Neural crest cell (in vitro differentiated cells): ENCODE data around the gene NHSL2. TPM values are rescaled to one million over a fixed set of nuclear protein-coding genes. Genes with fewer than 3 reads are reported as not detected.

Experiments used
- DNase-seq: peaks from one replicate; pipeline ENCODE4 v3.0.0; 2021; ENCODE audit warnings: low read depth, mixed read lengths, low spot score
- H3K27ac Mint-ChIP-seq: one replicate; pipeline ENCODE4 v1.8.0; 2021; ENCODE audit warnings: mild to moderate bottlenecking, mixed read lengths; ENCODE audit not compliant: unreplicated experiment
- H3K27me3 Mint-ChIP-seq: 2 replicates; pipeline ENCODE4 v1.8.0; 2021; ENCODE audit warnings: low read depth, mild to moderate bottlenecking, mixed read lengths
- H3K36me3 Mint-ChIP-seq: 2 replicates; pipeline ENCODE4 v1.8.0; 2021; ENCODE audit warnings: low read depth, mild to moderate bottlenecking, mixed read lengths
- H3K4me1 Mint-ChIP-seq: 2 replicates; pipeline ENCODE4 v1.8.0; 2021; ENCODE audit warnings: mixed read lengths
- H3K4me3 Mint-ChIP-seq: one replicate; pipeline ENCODE4 v1.8.0; 2021; ENCODE audit warnings: mild to moderate bottlenecking, mixed read lengths
- H3K9me3 Mint-ChIP-seq: 2 replicates; pipeline ENCODE4 v1.8.0; 2021; ENCODE audit warnings: mixed read lengths
- total RNA-seq: library from RNA; stranded (reverse); gene quantifications from 2 replicates; pipeline ENCODE4 v1.2.1, GENCODE V29; 2021
- TF ChIP-seq, protein P1 (sequence below): fragments of 200-600 bp; sonication (generic); conservative IDR thresholded peaks from 2 replicates; pipeline ENCODE4 v1.5.0; 2021; ENCODE audit warnings: antibody characterized with exemption, mild to moderate bottlenecking

Gene NHSL2
- total RNA-seq, 1 donor from 2014 or later, result 9.9 TPM

DNA sequence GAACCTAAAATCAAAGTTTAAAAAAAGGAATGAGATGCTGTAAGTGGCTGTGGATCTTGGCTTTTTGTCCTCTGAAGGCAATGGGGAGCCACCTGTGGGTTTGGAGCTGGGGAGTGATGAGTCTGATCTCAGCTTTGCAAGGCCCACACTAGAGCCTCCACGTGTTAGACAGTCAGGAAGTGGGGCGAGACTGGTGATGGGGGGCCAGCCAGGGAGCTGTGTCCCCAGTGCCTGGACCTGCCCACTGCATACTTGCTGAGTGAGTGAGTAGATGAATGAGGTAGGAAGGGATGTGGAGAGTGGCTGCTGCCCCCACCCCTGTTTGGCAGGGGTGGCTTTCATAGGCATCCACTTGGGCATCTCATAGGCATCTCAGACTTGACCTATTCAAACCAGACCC, 84.0 kb downstream of the NHSL2 start:
- peaks cover 9% of the 10 kb centered on the region for H3K9me3 Mint-ChIP-seq
- H3K27me3 Mint-ChIP-seq, result no peaks in the 10 kb centered on the region
- peaks cover 6% of the 10 kb centered on the region for H3K36me3 Mint-ChIP-seq
- no peak overlapping the region for H3K4me3 Mint-ChIP-seq
- H3K27ac Mint-ChIP-seq, result no peak overlapping the region
- TF ChIP-seq, protein P1, sequence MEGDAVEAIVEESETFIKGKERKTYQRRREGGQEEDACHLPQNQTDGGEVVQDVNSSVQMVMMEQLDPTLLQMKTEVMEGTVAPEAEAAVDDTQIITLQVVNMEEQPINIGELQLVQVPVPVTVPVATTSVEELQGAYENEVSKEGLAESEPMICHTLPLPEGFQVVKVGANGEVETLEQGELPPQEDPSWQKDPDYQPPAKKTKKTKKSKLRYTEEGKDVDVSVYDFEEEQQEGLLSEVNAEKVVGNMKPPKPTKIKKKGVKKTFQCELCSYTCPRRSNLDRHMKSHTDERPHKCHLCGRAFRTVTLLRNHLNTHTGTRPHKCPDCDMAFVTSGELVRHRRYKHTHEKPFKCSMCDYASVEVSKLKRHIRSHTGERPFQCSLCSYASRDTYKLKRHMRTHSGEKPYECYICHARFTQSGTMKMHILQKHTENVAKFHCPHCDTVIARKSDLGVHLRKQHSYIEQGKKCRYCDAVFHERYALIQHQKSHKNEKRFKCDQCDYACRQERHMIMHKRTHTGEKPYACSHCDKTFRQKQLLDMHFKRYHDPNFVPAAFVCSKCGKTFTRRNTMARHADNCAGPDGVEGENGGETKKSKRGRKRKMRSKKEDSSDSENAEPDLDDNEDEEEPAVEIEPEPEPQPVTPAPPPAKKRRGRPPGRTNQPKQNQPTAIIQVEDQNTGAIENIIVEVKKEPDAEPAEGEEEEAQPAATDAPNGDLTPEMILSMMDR, result no peak
- no peak for DNase-seq
- H3K4me1 Mint-ChIP-seq, result peaks cover 60% of the 10 kb centered on the region

DNA sequence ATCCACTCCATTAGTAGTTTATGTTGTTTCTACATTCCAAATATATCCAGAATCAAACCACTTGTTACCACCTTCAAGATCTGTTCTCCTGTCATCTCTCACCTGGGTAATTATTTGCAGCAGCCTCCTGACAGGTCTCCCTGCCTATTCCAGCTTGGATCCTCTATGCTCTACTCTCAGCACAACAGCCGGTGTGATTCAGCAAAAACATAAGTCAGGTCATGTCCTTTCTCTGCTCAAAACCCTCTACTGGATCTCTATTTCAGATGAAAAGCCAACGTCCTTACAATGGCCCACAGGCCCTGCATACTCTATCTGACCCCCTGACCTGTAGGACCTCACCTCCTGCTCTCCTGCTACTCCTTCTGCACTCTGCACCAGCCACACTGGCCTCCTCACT, 84.5 kb downstream of the NHSL2 start:
- TF ChIP-seq, protein P1, result no peak
- peaks cover 9% of the 10 kb centered on the region for H3K9me3 Mint-ChIP-seq
- H3K27me3 Mint-ChIP-seq, result no peaks in the 10 kb centered on the region
- H3K4me3 Mint-ChIP-seq, result no peak overlapping the region
- H3K36me3 Mint-ChIP-seq, result peaks cover 6% of the 10 kb centered on the region
- DNase-seq, result no peak
- H3K27ac Mint-ChIP-seq, result no peak overlapping the region
- peaks cover 55% of the 10 kb centered on the region for H3K4me1 Mint-ChIP-seq

DNA sequence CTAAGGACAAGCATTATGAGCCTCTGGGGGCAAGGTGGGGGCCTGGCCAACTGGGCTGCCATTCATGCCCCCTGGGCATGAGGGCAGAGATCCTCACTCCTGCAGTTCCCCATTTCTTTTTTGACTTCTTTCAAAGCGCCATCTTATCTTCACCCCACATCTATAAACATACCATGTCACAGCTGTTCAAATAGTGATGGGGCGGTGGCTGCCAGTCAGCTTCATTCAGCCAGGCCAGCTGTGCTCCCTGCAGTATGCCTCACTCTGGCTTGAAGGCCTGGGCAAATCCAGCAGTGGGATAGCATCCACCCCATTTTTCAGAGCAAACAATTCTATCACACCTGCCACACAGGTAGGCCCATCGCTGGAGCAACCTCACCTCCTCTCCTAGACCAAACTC, 85.5 kb downstream of the NHSL2 start:
- Mint-ChIP-seq H3K27ac (no peak overlapping the region), H3K27me3 (no peaks in the 10 kb centered on the region), H3K36me3 (peaks cover 3% of the 10 kb centered on the region), H3K4me1 (peaks cover 45% of the 10 kb centered on the region), H3K4me3 (no peak overlapping the region), H3K9me3 (peaks cover 4% of the 10 kb centered on the region)
- TF ChIP-seq, protein P1, result no peak
- no peak for DNase-seq

DNA sequence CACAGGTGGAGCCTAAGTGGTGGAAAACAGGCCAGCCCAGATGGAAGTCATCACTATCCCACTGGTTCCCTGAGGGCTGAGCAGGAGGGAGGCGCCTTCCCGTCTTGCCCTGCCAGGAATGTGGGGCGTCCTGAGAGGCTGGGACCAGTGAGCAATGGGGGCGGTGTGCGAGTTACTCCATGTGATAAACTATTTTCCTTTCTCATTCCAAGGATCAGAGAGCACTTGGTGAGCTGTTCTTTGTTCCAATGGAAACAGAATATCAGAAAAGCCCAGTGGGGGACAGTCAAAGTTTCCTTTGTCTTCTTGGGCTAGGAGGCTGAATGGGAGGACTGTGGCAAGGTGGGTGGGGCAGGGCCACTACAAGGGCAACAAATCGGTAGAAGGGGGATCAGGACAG, 86.2 kb downstream of the NHSL2 start:
- no peak for DNase-seq
- no peaks in the 10 kb centered on the region for H3K27me3 Mint-ChIP-seq
- peaks cover 4% of the 10 kb centered on the region for H3K9me3 Mint-ChIP-seq
- peaks cover 44% of the 10 kb centered on the region for H3K4me1 Mint-ChIP-seq
- peak overlapping the region; percentile 8 for H3K27ac Mint-ChIP-seq
- peaks cover 3% of the 10 kb centered on the region for H3K36me3 Mint-ChIP-seq
- TF ChIP-seq, protein P1, result no peak
- no peak overlapping the region for H3K4me3 Mint-ChIP-seq

DNA sequence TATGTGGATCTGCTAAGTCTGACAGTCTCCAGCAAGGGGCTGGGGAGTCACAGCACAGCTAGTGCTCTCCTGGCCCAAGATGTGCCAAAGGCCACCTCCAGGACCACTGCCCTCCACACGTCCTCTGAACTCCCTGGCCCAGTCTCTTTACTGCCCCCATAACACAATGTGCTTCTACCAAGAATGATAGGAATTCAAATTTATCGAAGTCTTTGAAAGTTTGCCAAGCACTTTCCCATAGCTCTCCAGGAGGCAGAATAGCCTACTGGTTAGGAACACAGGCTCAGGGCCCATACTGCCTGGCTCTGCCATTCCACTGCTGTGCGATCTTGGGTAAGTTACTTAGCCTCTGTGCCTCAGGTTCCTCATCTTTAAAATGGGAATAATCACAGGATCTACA, 86.7 kb downstream of the NHSL2 start:
- Mint-ChIP-seq H3K4me1 (peaks cover 39% of the 10 kb centered on the region), H3K27me3 (no peaks in the 10 kb centered on the region), H3K27ac (no peak overlapping the region), H3K4me3 (no peak overlapping the region), H3K9me3 (peaks cover 4% of the 10 kb centered on the region), H3K36me3 (peaks cover 3% of the 10 kb centered on the region)
- DNase-seq, result no peak
- TF ChIP-seq, protein P1, result no peak
